Measurements from ENCODE around the gene ZNF592. TPM values are rescaled to one million over a fixed set of nuclear protein-coding genes. Genes with fewer than 3 reads are reported as not detected.

ZNF592 gene
- total and polyA plus RNA-seq, 7 experiments from 2014 or later, result 4.9 to 39.0 (median 37.2) TPM

DNA sequence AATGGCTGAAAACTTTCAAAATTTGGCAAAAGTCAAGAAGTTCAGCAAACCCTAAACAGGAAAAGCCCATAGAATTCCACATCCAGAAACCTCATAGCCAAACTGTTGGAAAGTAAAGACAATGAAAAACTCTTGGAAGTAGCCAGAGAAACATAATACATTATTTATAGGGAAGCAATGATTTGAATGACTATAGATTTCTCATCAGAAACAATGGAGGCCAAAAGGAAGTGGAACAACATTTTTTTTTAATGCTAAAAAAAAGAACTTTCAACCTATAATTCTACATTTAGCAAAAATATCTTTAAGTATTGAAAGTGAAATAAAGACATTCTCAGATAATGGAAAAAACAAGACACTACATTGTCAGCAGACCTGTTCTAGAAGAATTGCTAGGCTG lies 99.0 kb downstream of the ZNF592 start:
- Mint-ChIP-seq H3K9me3 (peaks cover 4 to 30% (median 13%) of the 10 kb centered on the region in 11 donors), H3K27me3 (no peaks in the 10 kb centered on the region), H3K36me3 (peaks cover 5 to 11% (median 7%) of the 10 kb centered on the region in 5 donors), H3K4me1 (peaks cover 0 to 2% (median 0%) of the 10 kb centered on the region in 7 donors), H3K4me3 (no peak overlapping the region), H3K27ac (no peak overlapping the region)
- ChIA-PET POLR2A (no interaction called here), CTCF (no interaction called here)
- Histone ChIP-seq H3K4me3 (ENCODE audit: low read length) (no peak overlapping the region), H3K36me3 (ENCODE audit: control insufficient read depth in 2 of 3, insufficient read depth in 3 of 3, low read length in 3 of 3) (no peaks in the 10 kb centered on the region), H3K9me3 (ENCODE audit: control insufficient read depth in 2 of 3, low read length in 3 of 3) (peaks cover 0 to 8% (median 0%) of the 10 kb centered on the region in 3 experiments), H3K4me1 (ENCODE audit: control insufficient read depth in 2 of 2, insufficient read depth in 2 of 2, low read length in 2 of 2) (no peaks in the 10 kb centered on the region), H3K27ac (ENCODE audit: low read depth, low read length) (no peak overlapping the region), H3K27me3 (ENCODE audit: control insufficient read depth in 2 of 2, insufficient read depth in 2 of 2, low read length in 2 of 2) (no peaks in the 10 kb centered on the region)
- intact Hi-C loops (cut with micrococcal nuclease), result loop anchor here in 1 of 2 donors (5.0 kb wide), 1 partner anchor 80 kb away; no protein-coding TSS in a partner anchor
- ATAC-seq (no peak), DNase-seq (no peak)

- Histone ChIP-seq H3K4me1 (ENCODE audit: control insufficient read depth in 2 of 2, insufficient read depth in 2 of 2, low read length in 2 of 2) (no peaks in the 10 kb centered on the region), H3K4me3 (ENCODE audit: low read length) (no peak overlapping the region), H3K27ac (ENCODE audit: low read depth, low read length) (no peak overlapping the region), H3K27me3 (ENCODE audit: control insufficient read depth in 2 of 2, insufficient read depth in 2 of 2, low read length in 2 of 2) (no peaks in the 10 kb centered on the region), H3K9me3 (ENCODE audit: control insufficient read depth in 2 of 3, low read length in 3 of 3) (peaks cover 0 to 2% (median 0%) of the 10 kb centered on the region in 3 experiments), H3K36me3 (ENCODE audit: control insufficient read depth in 2 of 3, insufficient read depth in 3 of 3, low read length in 3 of 3) (no peaks in the 10 kb centered on the region)
- DNase-seq, result no peak
- Mint-ChIP-seq H3K27me3 (no peaks in the 10 kb centered on the region), H3K9me3 (peaks cover under 1 to 14% (median 6%) of the 10 kb centered on the region in 11 donors), H3K36me3 (peaks cover under 1 to 4% (median under 1%) of the 10 kb centered on the region in 5 donors), H3K4me1 (peaks cover 0 to 2% (median 0%) of the 10 kb centered on the region in 7 donors), H3K4me3 (no peak overlapping the region), H3K27ac (no peak overlapping the region)
- ChIA-PET POLR2A (no interaction called here), CTCF (no interaction called here)
- intact Hi-C loops (cut with micrococcal nuclease), result no loop called here
- ATAC-seq, result no peak
Observed at GRCh38 chr15:84852212-84852611, 103.8 kb downstream of the ZNF592 start.

- H3K4me3 Mint-ChIP-seq, result no peak overlapping the region
- Histone ChIP-seq H3K4me3 (ENCODE audit: low read length) (no peak overlapping the region), H3K27me3 (ENCODE audit: control insufficient read depth in 2 of 2, insufficient read depth in 2 of 2, low read length in 2 of 2) (no peaks in the 10 kb centered on the region), H3K36me3 (ENCODE audit: control insufficient read depth in 2 of 3, insufficient read depth in 3 of 3, low read length in 3 of 3) (no peaks in the 10 kb centered on the region), H3K4me1 (ENCODE audit: control insufficient read depth in 2 of 2, insufficient read depth in 2 of 2, low read length in 2 of 2) (no peaks in the 10 kb centered on the region), H3K9me3 (ENCODE audit: control insufficient read depth in 2 of 3, low read length in 3 of 3) (no peaks in the 10 kb centered on the region), H3K27ac (ENCODE audit: low read depth, low read length) (no peak overlapping the region)
- ATAC-seq (no peak), DNase-seq (no peak)
- no peaks in the 10 kb centered on the region for H3K36me3 Mint-ChIP-seq
- ChIA-PET POLR2A (no interaction called here), CTCF (no interaction called here)
- no peak overlapping the region for H3K27ac Mint-ChIP-seq
- peaks cover 0 to 1% (median 0%) of the 10 kb centered on the region in 11 donors for H3K9me3 Mint-ChIP-seq
- peaks cover 0 to 2% (median 0%) of the 10 kb centered on the region in 7 donors for H3K4me1 Mint-ChIP-seq
- H3K27me3 Mint-ChIP-seq, result no peaks in the 10 kb centered on the region
- intact Hi-C loops (cut with micrococcal nuclease), result no loop called here
Observed at GRCh38 chr15:84855136-84855535, 106.7 kb downstream of the ZNF592 start.

- H3K36me3 ChIP-seq (ENCODE audit: control insufficient read depth in 2 of 3, insufficient read depth in 3 of 3, low read length in 3 of 3), result no peaks in the 10 kb centered on the region
- no peak for ATAC-seq
- H3K27me3 ChIP-seq (ENCODE audit: control insufficient read depth in 2 of 2, insufficient read depth in 2 of 2, low read length in 2 of 2), result no peaks in the 10 kb centered on the region
- no peak for DNase-seq
- ChIA-PET POLR2A (no interaction called here), CTCF (no interaction called here)
- Mint-ChIP-seq H3K9me3 (peaks cover 0 to 1% (median 0%) of the 10 kb centered on the region in 11 donors), H3K4me1 (peaks cover 0 to 2% (median 0%) of the 10 kb centered on the region in 7 donors), H3K27me3 (no peaks in the 10 kb centered on the region), H3K4me3 (no peak overlapping the region), H3K36me3 (no peaks in the 10 kb centered on the region), H3K27ac (no peak overlapping the region)
- no peak overlapping the region for H3K4me3 ChIP-seq (ENCODE audit: low read length)
- no peaks in the 10 kb centered on the region for H3K9me3 ChIP-seq (ENCODE audit: control insufficient read depth in 2 of 3, low read length in 3 of 3)
- no peak overlapping the region for H3K27ac ChIP-seq (ENCODE audit: low read depth, low read length)
- intact Hi-C loops (cut with micrococcal nuclease), result no loop called here
- no peaks in the 10 kb centered on the region for H3K4me1 ChIP-seq (ENCODE audit: control insufficient read depth in 2 of 2, insufficient read depth in 2 of 2, low read length in 2 of 2)
Observed at GRCh38 chr15:84855765-84856164, 107.4 kb downstream of the ZNF592 start.

Other genes starting within 250 kb of the ZNF592 start
- 10 to 100 TPM in 2 of 5 experiments, 1 to 10 TPM in 3; 4.8 to 13.0 (median 6.8) TPM for gene ZSCAN2, start 147.6 kb upstream of the ZNF592 start, total RNA-seq
- 10 to 100 TPM in 1 of 2 donors, 1 to 10 TPM in 1; 4.9 to 10.9 TPM for gene ZSCAN2, start 147.6 kb upstream of the ZNF592 start, polyA plus RNA-seq
- 10 to 100 TPM; 26.8 to 47.7 (median 33.1) TPM for gene WDR73, start 94.3 kb upstream of the ZNF592 start, total RNA-seq
- gene WDR73, start 94.3 kb upstream of the ZNF592 start, polyA plus RNA-seq, result 10 to 100 TPM; 22.0 to 26.1 TPM
- 1 to 10 TPM; 1.2 to 3.1 (median 2.9) TPM for gene NMB, start 90.4 kb upstream of the ZNF592 start, total RNA-seq
- 1 to 10 TPM; 4.2 to 5.2 TPM for gene NMB, start 90.4 kb upstream of the ZNF592 start, polyA plus RNA-seq
- gene SEC11A, start 32.5 kb upstream of the ZNF592 start, total RNA-seq, result 100 to 1,000 TPM in 1 of 5 experiments, 10 to 100 TPM in 4; 54.3 to 108 (median 63.5) TPM
- gene SEC11A, start 32.5 kb upstream of the ZNF592 start, polyA plus RNA-seq, result 100 to 1,000 TPM; 116 to 136 TPM
- under 1 TPM; 0.19 to 0.30 (median 0.20) TPM for gene ALPK3, start 68.8 kb downstream of the ZNF592 start, total RNA-seq
- under 1 TPM in 1 of 2 donors, not detected in 1; 0.02 TPM for gene ALPK3, start 68.8 kb downstream of the ZNF592 start, polyA plus RNA-seq
- gene SLC28A1, start 136.1 kb downstream of the ZNF592 start, total RNA-seq, result not detected
- gene SLC28A1, start 136.1 kb downstream of the ZNF592 start, polyA plus RNA-seq, result not detected
- gene PDE8A, start 233.3 kb downstream of the ZNF592 start, total RNA-seq, result 10 to 100 TPM; 17.4 to 43.3 (median 33.8) TPM
- gene PDE8A, start 233.3 kb downstream of the ZNF592 start, polyA plus RNA-seq, result 1 to 10 TPM; 1.7 to 4.3 TPM

Measured in naive thymus-derived CD4-positive, alpha-beta T cell (primary cell).